ENCODE results near the gene PPP1R36. TPM values are rescaled to one million over a fixed set of nuclear protein-coding genes. Genes with fewer than 3 reads are reported as not detected.

PPP1R36 gene
- total and polyA plus RNA-seq, 8 donors = 2.0 to 7.2 (median 5.2) TPM

DNA sequence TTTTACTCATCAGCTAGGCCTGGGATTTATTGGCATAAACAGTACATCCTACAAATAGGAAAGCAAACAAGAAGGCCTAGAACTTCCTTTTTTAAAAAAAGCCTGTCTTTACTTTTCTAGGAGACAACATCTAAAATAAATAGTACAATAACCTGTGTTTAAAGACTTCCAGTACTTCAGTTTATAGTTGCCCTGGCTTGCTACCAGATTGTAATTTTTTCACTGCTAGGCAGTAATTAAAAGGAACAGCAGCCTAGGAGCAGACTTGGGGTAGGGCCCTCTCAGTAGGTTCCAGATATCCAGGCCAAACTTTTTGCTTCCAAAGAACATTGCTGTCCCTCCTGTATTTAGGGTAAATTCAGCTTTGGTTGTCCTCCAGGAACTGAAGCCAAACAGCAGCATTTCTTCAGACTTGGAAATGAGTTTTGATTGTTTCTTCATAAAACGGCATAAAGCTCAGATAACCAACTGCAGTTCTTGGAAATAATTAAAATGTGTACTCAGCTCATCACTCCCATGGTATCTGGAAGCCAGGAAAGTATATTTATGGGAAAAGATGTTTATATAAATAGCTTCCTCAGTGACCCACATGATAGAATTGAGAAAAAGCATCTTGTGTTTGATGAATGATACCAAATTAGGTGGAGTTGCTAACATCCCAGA lies 61.7 kb downstream of the PPP1R36 start:
- Histone ChIP-seq H3K27me3 (no peaks in the 10 kb centered on the region), H3K4me3 (no peak overlapping the region), H3K4me1 (peaks cover 6 to 14% (median 13%) of the 10 kb centered on the region in 3 donors), H3K36me3 (no peaks in the 10 kb centered on the region), H3K9me3 (no peaks in the 10 kb centered on the region), H3K27ac (peak overlapping the region in 1 of 4 donors; percentile 23)
- intact Hi-C loops (cut with DNase I) = no loop called here
- ATAC-seq (peak; percentile 18 to 64 (median 57)), FAIRE-seq (no peak), DNase-seq (no peak)
- TF ChIP-seq, protein P1, sequence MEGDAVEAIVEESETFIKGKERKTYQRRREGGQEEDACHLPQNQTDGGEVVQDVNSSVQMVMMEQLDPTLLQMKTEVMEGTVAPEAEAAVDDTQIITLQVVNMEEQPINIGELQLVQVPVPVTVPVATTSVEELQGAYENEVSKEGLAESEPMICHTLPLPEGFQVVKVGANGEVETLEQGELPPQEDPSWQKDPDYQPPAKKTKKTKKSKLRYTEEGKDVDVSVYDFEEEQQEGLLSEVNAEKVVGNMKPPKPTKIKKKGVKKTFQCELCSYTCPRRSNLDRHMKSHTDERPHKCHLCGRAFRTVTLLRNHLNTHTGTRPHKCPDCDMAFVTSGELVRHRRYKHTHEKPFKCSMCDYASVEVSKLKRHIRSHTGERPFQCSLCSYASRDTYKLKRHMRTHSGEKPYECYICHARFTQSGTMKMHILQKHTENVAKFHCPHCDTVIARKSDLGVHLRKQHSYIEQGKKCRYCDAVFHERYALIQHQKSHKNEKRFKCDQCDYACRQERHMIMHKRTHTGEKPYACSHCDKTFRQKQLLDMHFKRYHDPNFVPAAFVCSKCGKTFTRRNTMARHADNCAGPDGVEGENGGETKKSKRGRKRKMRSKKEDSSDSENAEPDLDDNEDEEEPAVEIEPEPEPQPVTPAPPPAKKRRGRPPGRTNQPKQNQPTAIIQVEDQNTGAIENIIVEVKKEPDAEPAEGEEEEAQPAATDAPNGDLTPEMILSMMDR (IDR thresholded peaks at IDR 0.05) = no peak
- whole genome bisulfite sequencing, 2 donors = 19 to 21% methylated on average over 1 of the region's 1 CpG

DNA sequence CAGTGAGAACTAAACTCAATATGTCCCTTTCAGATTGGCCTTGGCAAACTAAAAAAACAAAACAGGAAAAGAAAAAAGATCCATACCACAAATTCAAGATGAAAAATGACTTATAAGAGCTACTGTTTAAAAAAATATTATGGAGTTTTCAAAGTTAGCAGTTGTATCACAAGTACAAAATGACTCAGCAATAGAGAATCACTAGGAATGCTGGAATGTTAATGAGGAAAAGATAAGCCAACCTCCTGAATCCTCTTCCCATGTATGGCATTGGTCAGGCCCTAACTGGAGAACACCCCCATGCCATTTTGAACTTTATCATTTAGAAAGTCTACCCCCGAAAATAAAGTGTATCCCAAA lies 62.2 kb downstream of the PPP1R36 start:
- no peak overlapping the region for H3K4me3 ChIP-seq
- FAIRE-seq (no peak), ATAC-seq (peak in 3 of 4 donors; percentile 32 to 67 (median 51)), DNase-seq (no peak)
- WGBS, 2 donors = 81 to 94% methylated on average over 1 of the region's 1 CpG
- H3K4me1 ChIP-seq = peaks cover 6 to 14% (median 13%) of the 10 kb centered on the region in 3 donors
- no peaks in the 10 kb centered on the region for H3K9me3 ChIP-seq
- no peaks in the 10 kb centered on the region for H3K36me3 ChIP-seq
- no peaks in the 10 kb centered on the region for H3K27me3 ChIP-seq
- H3K27ac ChIP-seq = no peak overlapping the region
- intact Hi-C loops (cut with DNase I) = no loop called here
- TF ChIP-seq, protein P1 (IDR thresholded peaks at IDR 0.05) = no peak

DNA sequence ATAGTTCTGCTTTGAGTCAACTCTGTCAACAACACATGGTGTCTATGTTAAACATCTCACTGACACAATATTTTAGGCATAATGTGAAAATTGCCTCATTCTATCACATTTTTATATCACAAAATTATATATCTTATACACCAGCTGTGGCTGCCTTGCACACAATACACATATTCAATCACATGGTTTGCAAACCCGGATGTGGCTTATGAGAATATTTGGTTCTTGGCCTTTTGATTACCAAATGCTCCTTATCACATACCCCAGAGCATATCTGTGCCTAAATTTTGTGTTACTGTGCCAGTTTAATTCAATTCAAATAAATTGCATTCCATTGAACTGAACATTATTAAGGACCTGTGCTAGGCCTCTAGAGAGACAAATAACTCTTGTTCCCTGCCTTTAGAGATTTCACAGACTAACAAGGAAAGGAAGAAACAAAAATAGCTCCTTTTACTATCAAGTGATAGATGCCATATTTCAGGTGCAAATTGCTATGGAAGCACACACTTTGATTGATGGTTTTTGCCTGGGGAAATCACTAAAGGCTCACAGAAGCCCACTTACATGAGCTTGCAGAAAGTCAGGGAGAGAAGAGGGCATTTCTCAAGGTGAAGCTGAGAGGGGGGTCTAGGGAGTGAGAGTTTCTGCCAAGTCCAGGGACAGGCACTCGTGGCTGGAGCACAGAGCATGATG lies 63.4 kb downstream of the PPP1R36 start:
- no peak for FAIRE-seq
- WGBS, 2 donors = 25 to 47% methylated on average over 2 of the region's 2 CpGs
- H3K4me3 ChIP-seq = no peak overlapping the region
- H3K36me3 ChIP-seq = no peaks in the 10 kb centered on the region
- intact Hi-C loops (cut with DNase I) = no loop called here
- TF ChIP-seq, protein P1 (IDR thresholded peaks at IDR 0.05) = no peak
- no peaks in the 10 kb centered on the region for H3K27me3 ChIP-seq
- ATAC-seq = no peak
- H3K9me3 ChIP-seq = no peaks in the 10 kb centered on the region
- peaks cover 6 to 14% (median 13%) of the 10 kb centered on the region in 3 donors for H3K4me1 ChIP-seq
- no peak for DNase-seq
- no peak overlapping the region for H3K27ac ChIP-seq

DNA sequence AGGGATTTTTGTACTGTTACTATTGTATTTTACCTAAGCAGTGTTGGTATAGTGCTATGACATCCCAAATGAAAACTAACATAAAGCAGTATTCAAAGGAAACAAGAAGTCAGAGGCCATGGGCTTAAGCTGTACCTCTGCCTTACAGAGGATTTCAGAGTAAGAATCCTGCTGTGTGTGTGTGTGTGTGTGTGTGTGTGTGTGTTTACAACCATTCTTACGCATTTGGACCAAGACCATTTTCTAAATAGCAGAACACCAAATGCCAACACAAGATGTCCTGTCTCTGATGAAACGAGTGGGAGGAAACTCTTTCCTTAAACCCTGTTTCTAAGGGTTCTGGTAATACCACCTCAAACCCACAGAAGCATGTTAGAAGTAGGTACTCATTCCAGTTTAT lies 64.4 kb downstream of the PPP1R36 start:
- no peak for FAIRE-seq
- H3K27ac ChIP-seq = no peak overlapping the region
- WGBS, 2 donors = 86 to 94% methylated on average over 2 of the region's 2 CpGs
- no peak overlapping the region for H3K4me3 ChIP-seq
- intact Hi-C loops (cut with DNase I) = no loop called here
- H3K9me3 ChIP-seq = no peaks in the 10 kb centered on the region
- TF ChIP-seq, protein P1 (IDR thresholded peaks at IDR 0.05) = no peak
- no peak for ATAC-seq
- H3K36me3 ChIP-seq = no peaks in the 10 kb centered on the region
- H3K4me1 ChIP-seq = peaks cover 6 to 14% (median 13%) of the 10 kb centered on the region in 3 donors
- no peak for DNase-seq
- no peaks in the 10 kb centered on the region for H3K27me3 ChIP-seq

Measured in pancreas (tissue), 10 donors.